HT1080 (cell line): ENCODE results near the gene CFAP90. TPM values are rescaled to one million over a fixed set of nuclear protein-coding genes. Genes with fewer than 3 reads are reported as not detected.

ENCODE experiments used
- total RNA-seq: library from RNA; depleted of rRNA; stranded (reverse); fragments of >200 nt; shearing (Covaris generic); gene quantifications from 2 replicates; pipeline ENCODE4 v1.2.3, GENCODE V29; 2014; rRNA removed

CFAP90 gene
- total RNA-seq, 1 experiment from 2014 or later, result not detected

Other genes with a start within 250 kb of the CFAP90 start
- 24.7 and 24.9 TPM in 2 replicates for gene FASTKD3, start 17.9 kb upstream of the CFAP90 start, total RNA-seq
- 56.9 and 109 TPM in 2 replicates for gene MTRR, start 18.0 kb upstream of the CFAP90 start, total RNA-seq